IPS-20b (cell line): Measurements from ENCODE around the gene GINS1.

ENCODE experiments used
- H3K27ac ChIP-seq: one replicate; pipeline ENCODE4 v1.5.1; 2013; ENCODE audit warnings: low read length
- H3K27me3 ChIP-seq: 2 replicates; pipeline ENCODE4 v1.6.1; 2013; ENCODE audit warnings: mild to moderate bottlenecking, low read length, inconsistent platforms; ENCODE audit not compliant: insufficient read depth
- H3K36me3 ChIP-seq: 2 replicates; pipeline ENCODE4 v1.6.1; 2013; ENCODE audit warnings: low read depth, mild to moderate bottlenecking, inconsistent platforms, low read length, moderate library complexity; ENCODE audit not compliant: insufficient read depth
- H3K4me1 ChIP-seq: 2 replicates; pipeline ENCODE4 v1.6.1; 2013; ENCODE audit warnings: mild to moderate bottlenecking, control low read depth, inconsistent platforms, low read length, moderate library complexity; ENCODE audit not compliant: insufficient read depth
- H3K4me3 ChIP-seq: 2 replicates; pipeline ENCODE4 v1.5.1; 2013; ENCODE audit warnings: mild to moderate bottlenecking, low read length, inconsistent platforms
- H3K9ac ChIP-seq: 2 replicates; pipeline ENCODE4 v1.6.1; 2013; ENCODE audit warnings: low read depth, mild to moderate bottlenecking, inconsistent platforms, low read length, moderate library complexity
- H3K9me3 ChIP-seq: 2 replicates; pipeline ENCODE4 v1.6.1; 2013; ENCODE audit warnings: mild to moderate bottlenecking, low read depth, low read length, inconsistent platforms; ENCODE audit not compliant: insufficient read depth

The GINS1 gene

GRCh38 chr20:25483431-25484132 is 76.1 kb downstream of the GINS1 start:
- Histone ChIP-seq H3K4me1 (no peaks in the 10 kb centered on the region), H3K9ac (no peak overlapping the region), H3K36me3 (peaks cover 83% of the 10 kb centered on the region), H3K27ac (no peak overlapping the region), H3K4me3 (no peak overlapping the region), H3K27me3 (no peaks in the 10 kb centered on the region), H3K9me3 (no peaks in the 10 kb centered on the region)

GRCh38 chr20:25484224-25484846 is 76.9 kb downstream of the GINS1 start:
- no peak overlapping the region for H3K4me3 ChIP-seq
- H3K27me3 ChIP-seq, result no peaks in the 10 kb centered on the region
- no peak overlapping the region for H3K27ac ChIP-seq
- H3K4me1 ChIP-seq, result no peaks in the 10 kb centered on the region
- peaks cover 82% of the 10 kb centered on the region for H3K36me3 ChIP-seq
- H3K9ac ChIP-seq, result no peak overlapping the region
- no peaks in the 10 kb centered on the region for H3K9me3 ChIP-seq

- Histone ChIP-seq H3K36me3 (peaks cover 75% of the 10 kb centered on the region), H3K9ac (no peak overlapping the region), H3K27me3 (no peaks in the 10 kb centered on the region), H3K4me1 (peaks cover 3% of the 10 kb centered on the region; the same call in 1 of the 2 replicates), H3K9me3 (no peaks in the 10 kb centered on the region), H3K4me3 (no peak overlapping the region), H3K27ac (no peak overlapping the region)
Observed at GRCh38 chr20:25484911-25485511, 77.5 kb downstream of the GINS1 start.

- no peak overlapping the region for H3K27ac ChIP-seq
- H3K27me3 ChIP-seq, result no peaks in the 10 kb centered on the region
- H3K4me1 ChIP-seq, result peaks cover 9% of the 10 kb centered on the region
- H3K9ac ChIP-seq, result no peak overlapping the region
- no peaks in the 10 kb centered on the region for H3K9me3 ChIP-seq
- no peak overlapping the region for H3K4me3 ChIP-seq
- H3K36me3 ChIP-seq, result peaks cover 71% of the 10 kb centered on the region
Observed at GRCh38 chr20:25485872-25486271, 78.4 kb downstream of the GINS1 start.

- peaks cover 69% of the 10 kb centered on the region for H3K36me3 ChIP-seq
- no peak overlapping the region for H3K9ac ChIP-seq
- no peaks in the 10 kb centered on the region for H3K27me3 ChIP-seq
- H3K4me1 ChIP-seq, result peaks cover 10% of the 10 kb centered on the region
- H3K9me3 ChIP-seq, result no peaks in the 10 kb centered on the region
- no peak overlapping the region for H3K4me3 ChIP-seq
- no peak overlapping the region for H3K27ac ChIP-seq
Observed at GRCh38 chr20:25486377-25486776, 78.9 kb downstream of the GINS1 start.

GRCh38 chr20:25487306-25487705 is 79.8 kb downstream of the GINS1 start:
- Histone ChIP-seq H3K4me3 (no peak overlapping the region), H3K27me3 (no peaks in the 10 kb centered on the region), H3K9ac (no peak overlapping the region), H3K36me3 (peaks cover 60% of the 10 kb centered on the region), H3K4me1 (peaks cover 10% of the 10 kb centered on the region), H3K9me3 (no peaks in the 10 kb centered on the region), H3K27ac (no peak overlapping the region)

GRCh38 chr20:25487975-25488374 is 80.5 kb downstream of the GINS1 start:
- H3K9me3 ChIP-seq, result no peaks in the 10 kb centered on the region
- H3K4me1 ChIP-seq, result peaks cover 10% of the 10 kb centered on the region
- H3K9ac ChIP-seq, result no peak overlapping the region
- H3K27me3 ChIP-seq, result no peaks in the 10 kb centered on the region
- H3K36me3 ChIP-seq, result peaks cover 65% of the 10 kb centered on the region
- H3K4me3 ChIP-seq, result no peak overlapping the region
- no peak overlapping the region for H3K27ac ChIP-seq

- H3K9me3 ChIP-seq, result no peaks in the 10 kb centered on the region
- peaks cover 59% of the 10 kb centered on the region for H3K36me3 ChIP-seq
- H3K4me3 ChIP-seq, result peak overlapping the region; percentile 38; the same call in 1 of the 2 replicates
- no peak overlapping the region for H3K27ac ChIP-seq
- peaks cover 10% of the 10 kb centered on the region for H3K4me1 ChIP-seq
- H3K27me3 ChIP-seq, result no peaks in the 10 kb centered on the region
- no peak overlapping the region for H3K9ac ChIP-seq
Observed at GRCh38 chr20:25489221-25489871, 81.9 kb downstream of the GINS1 start.

- H3K27me3 ChIP-seq, result no peaks in the 10 kb centered on the region
- no peak overlapping the region; the same call in 1 of the 2 replicates for H3K9ac ChIP-seq
- peak overlapping the region; percentile 38 for H3K27ac ChIP-seq
- H3K9me3 ChIP-seq, result no peaks in the 10 kb centered on the region
- H3K4me1 ChIP-seq, result peaks cover 10% of the 10 kb centered on the region
- H3K36me3 ChIP-seq, result peaks cover 45% of the 10 kb centered on the region
- no peak overlapping the region for H3K4me3 ChIP-seq
Observed at GRCh38 chr20:25490656-25491445, 83.4 kb downstream of the GINS1 start.

- peaks cover 10% of the 10 kb centered on the region for H3K4me1 ChIP-seq
- H3K9ac ChIP-seq, result no peak overlapping the region
- no peaks in the 10 kb centered on the region for H3K9me3 ChIP-seq
- peaks cover 47% of the 10 kb centered on the region for H3K36me3 ChIP-seq
- no peak overlapping the region for H3K4me3 ChIP-seq
- no peak overlapping the region for H3K27ac ChIP-seq
- no peaks in the 10 kb centered on the region for H3K27me3 ChIP-seq
Observed at GRCh38 chr20:25491446-25492038, 84.1 kb downstream of the GINS1 start.

GRCh38 chr20:25493137-25493536 is 85.7 kb downstream of the GINS1 start:
- Histone ChIP-seq H3K27ac (no peak overlapping the region), H3K36me3 (peaks cover 42% of the 10 kb centered on the region), H3K4me1 (peaks cover 10% of the 10 kb centered on the region), H3K9ac (no peak overlapping the region), H3K4me3 (no peak overlapping the region), H3K27me3 (no peaks in the 10 kb centered on the region), H3K9me3 (no peaks in the 10 kb centered on the region)
